MV-4-11 (cell line): ENCODE results near the gene PTN.
A peak's percentile ranks its signal among the peaks of the same experiment; 100 is the strongest.

Source experiments
- DNase-seq: peaks from one replicate; lab custom pipeline; 2025; lab: John Stamatoyannopoulos, UW

Gene PTN

GRCh38 chr7:137343281-137343841 is at the start of gene PTN:
Gene PTN (minus strand): TSS chr7:137343733. CDS start chr7:137254973, 88,760 bp downstream.
- DNase-seq = no peak

GRCh38 chr7:137390076-137390475 is 46.5 kb upstream of the PTN start:
- DNase-seq = no peak

- DNase-seq = no peak
Measured at GRCh38 chr7:137388916-137389315, 45.4 kb upstream of the PTN start.

GRCh38 chr7:137386966-137387365 is 43.4 kb upstream of the PTN start:
- no peak for DNase-seq

- DNase-seq = no peak
Measured at GRCh38 chr7:137381045-137381444, 37.5 kb upstream of the PTN start.

- no peak for DNase-seq
Measured at GRCh38 chr7:137373507-137373906, 30.0 kb upstream of the PTN start.

GRCh38 chr7:137371616-137372015 is 28.1 kb upstream of the PTN start:
- no peak for DNase-seq

- DNase-seq = no peak
Measured at GRCh38 chr7:137366995-137367394, 23.5 kb upstream of the PTN start.

- DNase-seq = no peak
Measured at GRCh38 chr7:137363683-137364082, 20.1 kb upstream of the PTN start.

GRCh38 chr7:137360087-137360679 is 16.6 kb upstream of the PTN start:
- no peak for DNase-seq

GRCh38 chr7:137354961-137355360 is 11.4 kb upstream of the PTN start:
- no peak for DNase-seq

- DNase-seq = no peak
Measured at GRCh38 chr7:137354396-137354795, 10.9 kb upstream of the PTN start.

- no peak for DNase-seq
Measured at GRCh38 chr7:137351941-137352340, 8.4 kb upstream of the PTN start.

GRCh38 chr7:137345799-137346449 is 2.4 kb upstream of the PTN start:
- DNase-seq = peak; percentile 58

GRCh38 chr7:137342828-137343261 is 688 bp downstream of the PTN start:
- DNase-seq = no peak

GRCh38 chr7:137342265-137342664 is 1.3 kb downstream of the PTN start:
- no peak for DNase-seq

GRCh38 chr7:137337902-137338301 is 5.6 kb downstream of the PTN start:
- DNase-seq = no peak

GRCh38 chr7:137335814-137336213 is 7.7 kb downstream of the PTN start:
- no peak for DNase-seq

- no peak for DNase-seq
Measured at GRCh38 chr7:137331378-137331777, 12.2 kb downstream of the PTN start.

GRCh38 chr7:137329411-137329810 is 14.1 kb downstream of the PTN start:
- no peak for DNase-seq

- DNase-seq = no peak
Measured at GRCh38 chr7:137328373-137329120, 15.0 kb downstream of the PTN start.

GRCh38 chr7:137325927-137326326 is 17.6 kb downstream of the PTN start:
- DNase-seq = no peak
